Heart left ventricle (tissue), 16 donors: ENCODE measurements around the gene ZCCHC13. TPM values are rescaled to one million over a fixed set of nuclear protein-coding genes. Genes with fewer than 3 reads are reported as not detected.
"Not testable (repeated sequence)": the region's sequence is repeated elsewhere in the genome, so short reads cannot be mapped to it uniquely, and the experiment has no call there.

Source experiments
- ATAC-seq, 4 donors: fragments of 200-7000 bp; cut with Tn5 transposase; one replicate each; pipeline ENCODE4 v1.9.1; 2020 to 2022; ENCODE audit warnings: moderate library complexity in 4 of 4, mild to moderate bottlenecking in 3 of 4, moderate number of reproducible peaks in 1 of 4
- DNase-seq, 5 donors: peaks; one replicate each; pipeline ENCODE4 v3.0.0-alpha.2; 2020
- H3K27ac ChIP-seq, 12 donors: fragments of 200-600 bp; sonication (generic) in 4 of 12; one replicate each; pipeline versions ENCODE4 v1.5.0 to v1.8.0; 2016 to 2022; ENCODE audit warnings: mild to moderate bottlenecking in 2 of 12
- H3K27me3 ChIP-seq, 9 donors: fragments of 200-600 bp; sonication (generic) in 2 of 9; one replicate each; pipeline versions ENCODE4 v1.5.1 to v1.8.0; 2016 to 2022; ENCODE audit warnings: mild to moderate bottlenecking in 3 of 9
- H3K36me3 ChIP-seq, 9 donors: fragments of 200-600 bp; sonication (generic) in 2 of 9; one replicate each; pipeline versions ENCODE4 v1.5.0 to v1.8.0; 2018 to 2022; ENCODE audit warnings: mild to moderate bottlenecking in 2 of 9
- H3K4me1 ChIP-seq, 12 donors: fragments of 200-600 bp; sonication (generic) in 4 of 12; one replicate each; pipeline versions ENCODE4 v1.5.0 to v1.8.0; 2016 to 2022; ENCODE audit warnings: mild to moderate bottlenecking in 3 of 12
- H3K4me3 ChIP-seq, 12 donors: fragments of 200-600 bp; sonication (generic) in 4 of 12; one replicate each; pipeline versions ENCODE4 v1.5.0 to v1.8.0; 2017 to 2022; ENCODE audit warnings: mild to moderate bottlenecking in 9 of 12, moderate library complexity in 4 of 12
- H3K9me3 ChIP-seq, 12 donors: fragments of 200-600 bp; sonication (generic) in 4 of 12; one replicate each; pipeline versions ENCODE4 v1.5.0 to v1.8.0; 2016 to 2022; ENCODE audit warnings: mild to moderate bottlenecking in 1 of 12
- CTCF ChIP-seq, 12 donors: fragments of 200-600 bp; sonication (generic) in 4 of 12; IDR thresholded peaks; one replicate each; pipeline versions ENCODE4 v1.5.0 to v1.8.0; 2018 to 2022; ENCODE audit warnings: antibody characterized with exemption in 12 of 12, mild to moderate bottlenecking in 5 of 12
- POLR2A ChIP-seq, 2 donors: fragments of 450-650 bp; IDR thresholded peaks; one replicate each; pipeline ENCODE4 v1.6.1; 2017; ENCODE audit warnings: antibody characterized with exemption in 2 of 2, mild to moderate bottlenecking in 2 of 2, moderate library complexity in 2 of 2
- WGBS, 4 donors: extraction: QIAGEN DNeasy Blood & Tissue Kit in 2 of 4; methylation state at CpG; one replicate each; pipeline versions ENCODE4 v1.1.5 to v1.1.7; 2013 to 2018; 5-methylcytosine and 5-hydroxymethylcytosine counted together
- intact Hi-C, 10 donors: fragments of 100-400 bp; cut with DNase I; formaldehyde crosslinking; loops; one replicate each; pipeline versions ENCODE4 v1.11.1 to v1.14.2; 2022
- polyA plus RNA-seq, 2 donors: library from polyadenylated mRNA; stranded (reverse); fragments of 200-250 nt; gene quantifications; one replicate each; pipeline ENCODE4 v1.2.3, GENCODE V29; 2013
- total RNA-seq, 9 donors: library from RNA; depleted of rRNA in 2 of 9; stranded (reverse); fragments of >200 nt in 2 of 9; fragmentation: NEBNext Ultra II Directional in 3 of 9; extraction: Animal tissue kit (Norgen Biotek cat#: 25700) in 3 of 9; gene quantifications; one replicate each; pipeline versions ENCODE4 v1.1.0 to v1.2.4, GENCODE V29; 2016 to 2023
- donor health status: ischemic (EF 13 %, LVEDD 7.1; RV severe dilation, severe dysfunction).
- donor health status: healthy with polysubstance abuse.
- donor health status: DM: no; HTN: yes; CAD: no.
- donor health status: DM: no; HTN: no; CAD: no.
- donor health status: ischemic (EF 25% LVEDD 6.9; RV normal size, moderate dysfunction).
- donor health status: ischemic (EF 25% LVEDD 5.7; RV mildly dilated, moderate dysfunction).
- donor health status: healthy.
- donor health status: DM: yes; HTN: yes; CAD: no.
- donor health status: ischemic (EF 35%, LVEDD 5.7; RV mildly dilated, moderate dysfunction).
- donor health status: nonischemic (EF 11% LVEDD 7.7; RV severe dilation, severe dysfunction).
- donor health status: DM: yes; HTN: yes; CAD: no.
- donor health status: PGD.
- donor health status: ischemic (EF 29% LVEDD 5.4; RV normal size, mild dysfunction).
- donor health status: nonischemic (EF 23%, LVEDD 6.1; RV moderate dilation, normal function).

Gene ZCCHC13
- total and polyA plus RNA-seq, 11 donors: not detected

DNA sequence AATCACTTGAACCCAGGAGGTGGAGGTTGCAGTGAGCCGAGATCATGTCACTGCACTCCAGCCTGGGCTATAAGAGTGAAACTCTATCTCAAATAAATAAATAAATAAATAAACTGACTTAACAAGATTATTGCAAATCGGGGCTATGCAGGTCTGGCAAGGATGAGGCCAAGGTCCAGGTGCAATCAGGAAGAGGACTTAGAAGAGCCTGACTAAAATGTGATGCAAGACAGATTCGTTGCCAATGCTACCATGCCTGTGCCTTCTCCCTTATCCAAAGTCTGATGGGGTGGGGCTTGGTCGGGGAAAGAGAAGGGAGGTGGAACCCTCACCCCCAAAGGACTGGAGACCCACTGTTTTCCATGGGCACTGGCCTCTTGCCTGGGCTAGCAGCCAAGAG is 14.7 kb downstream of the ZCCHC13 start:
- no peak for ATAC-seq
- Histone ChIP-seq H3K4me1 (no peaks in the 10 kb centered on the region), H3K27me3 (peaks cover 0 to 4% (median 0%) of the 10 kb centered on the region in 9 donors), H3K36me3 (no peaks in the 10 kb centered on the region), H3K9me3 (no peaks in the 10 kb centered on the region), H3K4me3 (no peak overlapping the region), H3K27ac (no peak overlapping the region)
- DNase-seq: no peak
- TF ChIP-seq CTCF (IDR thresholded peaks at IDR 0.05): no peak
- TF ChIP-seq POLR2A (IDR thresholded peaks at IDR 0.05): no peak
- 84 to 94% (median 88%) methylated on average over 4 of the region's 4 CpGs for WGBS, 4 donors
- intact Hi-C loops: no loop called here

GRCh38 chrX:74319321-74319720 is 15.3 kb downstream of the ZCCHC13 start:
- ATAC-seq, H3K4me1 ChIP-seq, H3K9me3 ChIP-seq, H3K4me3 ChIP-seq, DNase-seq, H3K27me3 ChIP-seq, H3K36me3 ChIP-seq, intact Hi-C loops, H3K27ac ChIP-seq: not testable (repeated sequence)
- WGBS, 4 donors: 56 to 73% (median 62%) methylated on average over 2 of the region's 2 CpGs

- Histone ChIP-seq H3K27me3 (peaks cover 0 to 4% (median 0%) of the 10 kb centered on the region in 9 donors), H3K9me3 (no peaks in the 10 kb centered on the region), H3K27ac (no peak overlapping the region), H3K36me3 (no peaks in the 10 kb centered on the region), H3K4me3 (no peak overlapping the region), H3K4me1 (no peaks in the 10 kb centered on the region)
- DNase-seq (no peak), ATAC-seq (no peak)
- TF ChIP-seq POLR2A (IDR thresholded peaks at IDR 0.05): no peak
- TF ChIP-seq CTCF (IDR thresholded peaks at IDR 0.05): no peak
- intact Hi-C loops: no loop called here
- 86 to 93% (median 90%) methylated on average over 21 to 27 of the region's 27 CpGs for WGBS, 4 donors
Observed at GRCh38 chrX:74321191-74321590, 17.2 kb downstream of the ZCCHC13 start.

- no peaks in the 10 kb centered on the region for H3K9me3 ChIP-seq
- TF ChIP-seq POLR2A (IDR thresholded peaks at IDR 0.05) (no peak), CTCF (IDR thresholded peaks at IDR 0.05) (no peak)
- peaks cover 0 to 2% (median 0%) of the 10 kb centered on the region in 9 donors for H3K27me3 ChIP-seq
- no peak for DNase-seq
- H3K4me1 ChIP-seq: no peaks in the 10 kb centered on the region
- no peak overlapping the region for H3K4me3 ChIP-seq
- H3K27ac ChIP-seq: no peak overlapping the region
- intact Hi-C loops: no loop called here
- 54 to 76% (median 70%) methylated on average over 5 of the region's 5 CpGs for WGBS, 4 donors
- H3K36me3 ChIP-seq: no peaks in the 10 kb centered on the region
- ATAC-seq: no peak
Observed at GRCh38 chrX:74324131-74324530, 20.2 kb downstream of the ZCCHC13 start.
